AG09309 (cell line): ENCODE measurements around the gene ACTRT2.

Source experiments
- DNase-seq: peaks from one replicate; pipeline ENCODE4 v3.0.0-alpha.2; 2010; ENCODE audit warnings: low read depth
- H3K4me3 ChIP-seq: 2 replicates; pipeline ENCODE4 v1.5.1; 2011; ENCODE audit warnings: mild to moderate bottlenecking, low read depth, low read length, moderate library complexity; ENCODE audit not compliant: control insufficient read depth
- CTCF ChIP-seq: IDR thresholded peaks from 2 replicates; pipeline ENCODE4 v1.5.1; 2011; ENCODE audit warnings: mild to moderate bottlenecking, low read depth, low read length, inconsistent platforms; ENCODE audit not compliant: insufficient read depth, control insufficient read depth; ENCODE audit errors: missing control alignments

The ACTRT2 gene

GRCh38 chr1:3053986-3054385 is 32.7 kb downstream of the ACTRT2 start:
- no peak for DNase-seq
- no peak overlapping the region for H3K4me3 ChIP-seq
- TF ChIP-seq CTCF = no peak

- H3K4me3 ChIP-seq = no peak overlapping the region
- DNase-seq = no peak
- no peak for TF ChIP-seq CTCF
These were observed 33.2 kb downstream of the ACTRT2 start for GRCh38 chr1:3054474-3054873.

- no peak for DNase-seq
- TF ChIP-seq CTCF = no peak
- H3K4me3 ChIP-seq = no peak overlapping the region
These were observed 33.8 kb downstream of the ACTRT2 start for GRCh38 chr1:3055051-3055450.

GRCh38 chr1:3056641-3057040 is 35.4 kb downstream of the ACTRT2 start:
- no peak for TF ChIP-seq CTCF
- DNase-seq = no peak
- no peak overlapping the region for H3K4me3 ChIP-seq

GRCh38 chr1:3058263-3059030 is 37.2 kb downstream of the ACTRT2 start:
- no peak overlapping the region for H3K4me3 ChIP-seq
- TF ChIP-seq CTCF = no peak
- no peak for DNase-seq

GRCh38 chr1:3060127-3060526 is 38.9 kb downstream of the ACTRT2 start:
- no peak overlapping the region for H3K4me3 ChIP-seq
- no peak for DNase-seq
- no peak for TF ChIP-seq CTCF
